ENCODE measurements around the gene RNF115.

DNA sequence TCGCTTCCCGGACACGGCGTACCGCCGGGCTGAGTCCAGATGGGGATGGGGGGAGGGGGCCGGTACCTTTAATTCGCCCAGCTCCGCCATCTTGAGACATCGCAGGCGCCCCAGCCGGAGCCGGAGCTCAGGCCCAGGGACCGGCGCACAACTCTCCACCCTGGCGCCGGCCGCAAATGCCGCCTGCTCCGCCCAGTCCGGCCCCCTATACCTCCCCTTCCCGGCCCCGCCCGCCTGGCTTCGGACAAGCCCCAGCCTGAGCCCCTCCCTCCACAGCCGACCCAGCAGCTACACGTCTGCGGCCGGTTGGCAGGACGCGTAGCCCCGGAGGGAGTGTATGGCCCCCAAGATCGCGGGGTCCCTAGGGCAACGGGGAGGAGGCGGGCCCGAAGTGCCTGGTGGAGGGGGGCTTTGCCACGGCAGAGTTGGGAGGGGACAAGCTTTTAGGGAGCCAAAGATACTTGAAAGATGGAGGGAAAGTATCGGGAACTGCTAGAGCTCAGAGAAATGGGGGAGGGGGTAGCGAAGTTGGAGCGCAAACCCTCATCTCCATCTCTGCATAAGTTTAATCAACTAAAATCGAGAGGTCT is 35.1 kb upstream of the RNF115 start, which contains the start of gene PIAS3:
- TF ChIP-seq, protein P1, sequence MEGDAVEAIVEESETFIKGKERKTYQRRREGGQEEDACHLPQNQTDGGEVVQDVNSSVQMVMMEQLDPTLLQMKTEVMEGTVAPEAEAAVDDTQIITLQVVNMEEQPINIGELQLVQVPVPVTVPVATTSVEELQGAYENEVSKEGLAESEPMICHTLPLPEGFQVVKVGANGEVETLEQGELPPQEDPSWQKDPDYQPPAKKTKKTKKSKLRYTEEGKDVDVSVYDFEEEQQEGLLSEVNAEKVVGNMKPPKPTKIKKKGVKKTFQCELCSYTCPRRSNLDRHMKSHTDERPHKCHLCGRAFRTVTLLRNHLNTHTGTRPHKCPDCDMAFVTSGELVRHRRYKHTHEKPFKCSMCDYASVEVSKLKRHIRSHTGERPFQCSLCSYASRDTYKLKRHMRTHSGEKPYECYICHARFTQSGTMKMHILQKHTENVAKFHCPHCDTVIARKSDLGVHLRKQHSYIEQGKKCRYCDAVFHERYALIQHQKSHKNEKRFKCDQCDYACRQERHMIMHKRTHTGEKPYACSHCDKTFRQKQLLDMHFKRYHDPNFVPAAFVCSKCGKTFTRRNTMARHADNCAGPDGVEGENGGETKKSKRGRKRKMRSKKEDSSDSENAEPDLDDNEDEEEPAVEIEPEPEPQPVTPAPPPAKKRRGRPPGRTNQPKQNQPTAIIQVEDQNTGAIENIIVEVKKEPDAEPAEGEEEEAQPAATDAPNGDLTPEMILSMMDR (IDR thresholded peaks at IDR 0.05; ENCODE audit: insufficient read depth, low read length), result no peak
- no peak for TF ChIP-seq POLR2AphosphoS5 (IDR thresholded peaks at IDR 0.05; ENCODE audit: low read depth)
- TF ChIP-seq, protein P2, sequence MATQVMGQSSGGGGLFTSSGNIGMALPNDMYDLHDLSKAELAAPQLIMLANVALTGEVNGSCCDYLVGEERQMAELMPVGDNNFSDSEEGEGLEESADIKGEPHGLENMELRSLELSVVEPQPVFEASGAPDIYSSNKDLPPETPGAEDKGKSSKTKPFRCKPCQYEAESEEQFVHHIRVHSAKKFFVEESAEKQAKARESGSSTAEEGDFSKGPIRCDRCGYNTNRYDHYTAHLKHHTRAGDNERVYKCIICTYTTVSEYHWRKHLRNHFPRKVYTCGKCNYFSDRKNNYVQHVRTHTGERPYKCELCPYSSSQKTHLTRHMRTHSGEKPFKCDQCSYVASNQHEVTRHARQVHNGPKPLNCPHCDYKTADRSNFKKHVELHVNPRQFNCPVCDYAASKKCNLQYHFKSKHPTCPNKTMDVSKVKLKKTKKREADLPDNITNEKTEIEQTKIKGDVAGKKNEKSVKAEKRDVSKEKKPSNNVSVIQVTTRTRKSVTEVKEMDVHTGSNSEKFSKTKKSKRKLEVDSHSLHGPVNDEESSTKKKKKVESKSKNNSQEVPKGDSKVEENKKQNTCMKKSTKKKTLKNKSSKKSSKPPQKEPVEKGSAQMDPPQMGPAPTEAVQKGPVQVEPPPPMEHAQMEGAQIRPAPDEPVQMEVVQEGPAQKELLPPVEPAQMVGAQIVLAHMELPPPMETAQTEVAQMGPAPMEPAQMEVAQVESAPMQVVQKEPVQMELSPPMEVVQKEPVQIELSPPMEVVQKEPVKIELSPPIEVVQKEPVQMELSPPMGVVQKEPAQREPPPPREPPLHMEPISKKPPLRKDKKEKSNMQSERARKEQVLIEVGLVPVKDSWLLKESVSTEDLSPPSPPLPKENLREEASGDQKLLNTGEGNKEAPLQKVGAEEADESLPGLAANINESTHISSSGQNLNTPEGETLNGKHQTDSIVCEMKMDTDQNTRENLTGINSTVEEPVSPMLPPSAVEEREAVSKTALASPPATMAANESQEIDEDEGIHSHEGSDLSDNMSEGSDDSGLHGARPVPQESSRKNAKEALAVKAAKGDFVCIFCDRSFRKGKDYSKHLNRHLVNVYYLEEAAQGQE (IDR thresholded peaks at IDR 0.05; ENCODE audit: insufficient replicate concordance, low read depth), result no peak
- no peak for TF ChIP-seq GABPA (IDR thresholded peaks at IDR 0.05; ENCODE audit: low read depth)

Data from HL-60 (cell line).